GM12878 (cell line): ENCODE results near the gene LRRC27. TPM values are rescaled to one million over a fixed set of nuclear protein-coding genes. Genes with fewer than 3 reads are reported as not detected.

Experiments
- ATAC-seq: fragments of 200-7000 bp; cut with Tn5 transposase; 3 replicates; pipeline ENCODE4 v1.9.1; 2020; ENCODE audit warnings: mild to moderate bottlenecking, moderate library complexity
- BruUV-seq: library from RNA; stranded (reverse); fragments of 400-500 nt; replicated peaks from 2 replicates; lab custom pipeline; 2021; lab: Mats Ljungman, UMichigan
- CTCF ChIA-PET: fragments of 300-600 bp; sonication (Branson Sonifier 250); formaldehyde crosslinking; extraction: SDS; loops from one replicate; lab custom pipeline; 2021; ENCODE audit warnings: inconsistent platforms; lab: Yijun Ruan, JAX
- POLR2A ChIA-PET: fragments of 350-600 bp; formaldehyde crosslinking; extraction: SDS; loops from one replicate; lab custom pipeline; 2021; ENCODE audit warnings: inconsistent platforms; lab: Charles Lee
- RAD21 ChIA-PET: fragments of 300-600 bp; sonication (Branson Sonifier 250); formaldehyde crosslinking; loops from one replicate; lab custom pipeline; 2023; ENCODE audit warnings: antibody characterized with exemption; ENCODE audit not compliant: unreplicated experiment; lab: Charles Lee
- SMC1A ChIA-PET: fragments of 300-600 bp; sonication (Branson Sonifier 250); formaldehyde crosslinking; loops from one replicate; lab custom pipeline; 2023; ENCODE audit not compliant: unreplicated experiment, uncharacterized antibody; lab: Charles Lee
- DNase-seq: peaks from one replicate; pipeline ENCODE4 v3.0.0-alpha.2; 2011; ENCODE audit warnings: low read depth, low spot score
- FAIRE-seq: peaks from 3 replicates; lab custom pipeline; 2011; peaks lifted over from hg19 to GRCh38; lab: Jason Lieb, UNC
- H2AFZ ChIP-seq: 2 replicates; pipeline ENCODE4 v1.6.0; 2011; ENCODE audit warnings: low read depth, low read length, control low read depth; ENCODE audit not compliant: control insufficient read depth
- H3K27ac ChIP-seq: 2 replicates; pipeline ENCODE4 v1.5.1; 2011; ENCODE audit warnings: control low read depth; ENCODE audit not compliant: control insufficient read depth, insufficient read depth
- H3K27me3 ChIP-seq, 2 experiments: replicated peaks in 1 of 2; 2 replicates each; pipeline versions ENCODE4 v1.6.0 to v1.6.1; 2011; ENCODE audit warnings: low read length in 1 of 2; ENCODE audit not compliant: control insufficient read depth in 2 of 2, insufficient read depth in 2 of 2
- H3K36me3 ChIP-seq, 2 experiments: 2 replicates each; pipeline ENCODE4 v1.5.1; 2011; ENCODE audit warnings: low read length in 1 of 2; ENCODE audit not compliant: control insufficient read depth in 2 of 2, insufficient read depth in 2 of 2
- H3K4me1 ChIP-seq: 2 replicates; pipeline ENCODE4 v1.6.1; 2011; ENCODE audit warnings: mild to moderate bottlenecking, low read length, moderate library complexity, mixed read lengths; ENCODE audit not compliant: control insufficient read depth, insufficient read depth
- H3K4me2 ChIP-seq: 2 replicates; pipeline ENCODE4 v1.6.0; 2011; ENCODE audit warnings: control low read depth; ENCODE audit not compliant: control insufficient read depth, insufficient read depth
- H3K4me3 ChIP-seq: fragments of 200-600 bp; sonication (generic); 2 replicates; pipeline ENCODE4 v1.5.1; 2016
- H3K79me2 ChIP-seq: 2 replicates; pipeline ENCODE4 v1.6.0; 2011; ENCODE audit warnings: low read length; ENCODE audit not compliant: control insufficient read depth, insufficient read depth
- H3K9ac ChIP-seq: 2 replicates; pipeline ENCODE4 v1.8.0; 2011; ENCODE audit warnings: low read length, control low read depth, mixed read lengths; ENCODE audit not compliant: control insufficient read depth, insufficient read depth
- H3K9me3 ChIP-seq: replicated peaks from 3 replicates; pipeline ENCODE4 v1.5.1; 2011; ENCODE audit warnings: mild to moderate bottlenecking, low read length; ENCODE audit not compliant: control insufficient read depth, insufficient read depth
- H4K20me1 ChIP-seq: 2 replicates; pipeline ENCODE4 v1.6.0; 2011; ENCODE audit not compliant: control insufficient read depth, insufficient read depth
- ASH2L ChIP-seq: fragments of 300-600, 200-600 bp; sonication (generic); IDR thresholded peaks from 2 replicates; pipeline ENCODE4 v1.6.1; 2017; ENCODE audit warnings: low read depth, mild to moderate bottlenecking, borderline replicate concordance
- BCL11A ChIP-seq: IDR thresholded peaks from 2 replicates; pipeline ENCODE4 v1.6.1; 2011; ENCODE audit warnings: low read depth, low read length
- EED ChIP-seq: sonication (generic); IDR thresholded peaks from 2 replicates; pipeline ENCODE4 v1.6.1; 2016; ENCODE audit warnings: antibody characterized with exemption, low read depth
- ESRRA ChIP-seq: IDR thresholded peaks from 2 replicates; pipeline ENCODE4 v1.6.1; 2012; ENCODE audit warnings: mild to moderate bottlenecking, low read length, improper control_type of control experiment
- MTA2 ChIP-seq: fragments of 450-650 bp; IDR thresholded peaks from 2 replicates; pipeline ENCODE4 v1.6.1; 2016; ENCODE audit warnings: low read depth, mild to moderate bottlenecking, moderate library complexity
- POLR2AphosphoS2 ChIP-seq: IDR thresholded peaks from 2 replicates; pipeline ENCODE4 v1.6.1; 2011; ENCODE audit warnings: low read depth, mild to moderate bottlenecking, low read length, improper control_type of control experiment, moderate library complexity
- RBBP5 ChIP-seq: fragments of 200-600 bp; sonication (generic); conservative IDR thresholded peaks from 2 replicates; pipeline ENCODE4 v1.6.1; 2016
- STAT3 ChIP-seq: IDR thresholded peaks from 2 replicates; pipeline ENCODE4 v1.6.1; 2011; ENCODE audit warnings: low read depth, low read length, improper control_type of control experiment
- YY1 ChIP-seq: IDR thresholded peaks from 2 replicates; pipeline ENCODE4 v1.6.1; 2011; ENCODE audit warnings: low read depth, mild to moderate bottlenecking, low read length
- WGBS: methylation state at CpG from one replicate; pipeline ENCODE4 v1.1.6; 2016; ENCODE audit warnings: low lambda C conversion rate; ENCODE audit not compliant: insufficient replicate concordance, insufficient coverage; ENCODE audit errors: missing lambda C conversion rate; 5-methylcytosine and 5-hydroxymethylcytosine counted together
- in situ Hi-C: fragments of 300-500 bp; cut with MboI; formaldehyde crosslinking; loops from 9 replicates; pipeline ENCODE4 v1.14.3; 2018; ENCODE audit warnings: mixed read lengths
- intact Hi-C: fragments of 100-400 bp; cut with micrococcal nuclease; formaldehyde crosslinking; loops from one replicate; pipeline ENCODE4 v1.14.2; 2022; ENCODE audit not compliant: unreplicated experiment
- polyA plus RNA-seq, 11 experiments: library from polyadenylated mRNA; depleted of rRNA in 4 of 11; unstranded in 6 of 11; stranded (reverse) in 5 of 11; fragments of >200 nt; fragmentation: Nextera tagmentation in 4 of 11; fragmentation: Illumina TruSeq in 1 of 11; extraction: Ambion mirVana in 4 of 11; extraction: Trizol in 1 of 11; gene quantifications; 1 replicate in 1 of 11; 2 replicates in 10 of 11; pipeline versions ENCODE4 v1.2.1 to v1.2.3, GENCODE V29; 2011 to 2016; ENCODE audit warnings: inconsistent platforms in 2 of 11, missing spikeins in 2 of 11, low read depth in 1 of 11
- total RNA-seq, 4 experiments: library from RNA; depleted of rRNA in 3 of 4; stranded (reverse); fragments of >200 nt in 3 of 4; fragmentation: Illumina TruSeq in 1 of 4; extraction: Trizol in 1 of 4; gene quantifications; 2 replicates each; pipeline versions ENCODE4 v1.2.1 to v1.2.3, GENCODE V29; 2013 to 2021
- TF ChIP-seq, protein P1 (sequence below): fragments of 450-650 bp; conservative IDR thresholded peaks from 2 replicates; pipeline ENCODE4 v1.6.1; 2017; ENCODE audit warnings: mild to moderate bottlenecking, moderate library complexity
- TF ChIP-seq, protein P2 (sequence below): IDR thresholded peaks from 2 replicates; pipeline ENCODE4 v1.6.1; 2012; ENCODE audit warnings: improper control_type of control experiment, low read depth, low read length; ENCODE audit not compliant: insufficient replicate concordance
- TF ChIP-seq, protein P3 (sequence below), 3 experiments: IDR thresholded peaks in 2 of 3; conservative IDR thresholded peaks in 1 of 3; 2 replicates each; pipeline ENCODE4 v1.5.1; 2011; ENCODE audit warnings: low read depth in 3 of 3, low read length in 3 of 3, mild to moderate bottlenecking in 3 of 3, control low read depth in 2 of 3, moderate library complexity in 2 of 3, inconsistent platforms in 1 of 3, mixed read lengths in 1 of 3; ENCODE audit not compliant: control insufficient read depth in 2 of 3, insufficient read depth in 1 of 3; ENCODE audit errors: extremely low read depth in 1 of 3

LRRC27 gene
- total and polyA plus RNA-seq, 10 of the 15 experiments (the other 5 are each of a cell fraction or from before 2014, with no cell fraction given), result 0.48 to 6.9 (median 4.7) TPM

- no peak overlapping the region for H2AFZ ChIP-seq
- ChIA-PET CTCF (interaction anchor here (1.0 kb wide), 1 partner anchor 56 kb away, joined by 3 read pairs; no protein-coding TSS in a partner anchor), RAD21 (no interaction called here), POLR2A (no interaction called here), SMC1A (no interaction called here)
- no peak overlapping the region for H3K4me2 ChIP-seq
- in situ Hi-C loops (no loop called here), intact Hi-C loops (no loop called here)
- DNase-seq, result no peak
- FAIRE-seq, result no peak
- no TSS peak for BruUV-seq
- WGBS, result 30% methylated on average over 10 of the region's 10 CpGs
- no peak overlapping the region for H3K4me3 ChIP-seq
- ATAC-seq, result no peak
- H3K27ac ChIP-seq, result no peak overlapping the region
- H4K20me1 ChIP-seq, result no peaks in the 10 kb centered on the region; the same call in 1 of the 2 replicates
- H3K79me2 ChIP-seq, result no peaks in the 10 kb centered on the region
- H3K9me3 ChIP-seq, result no peaks in the 10 kb centered on the region; the same call in 2 of the 3 replicates
- no peak overlapping the region for H3K9ac ChIP-seq
- TF ChIP-seq, protein P1, sequence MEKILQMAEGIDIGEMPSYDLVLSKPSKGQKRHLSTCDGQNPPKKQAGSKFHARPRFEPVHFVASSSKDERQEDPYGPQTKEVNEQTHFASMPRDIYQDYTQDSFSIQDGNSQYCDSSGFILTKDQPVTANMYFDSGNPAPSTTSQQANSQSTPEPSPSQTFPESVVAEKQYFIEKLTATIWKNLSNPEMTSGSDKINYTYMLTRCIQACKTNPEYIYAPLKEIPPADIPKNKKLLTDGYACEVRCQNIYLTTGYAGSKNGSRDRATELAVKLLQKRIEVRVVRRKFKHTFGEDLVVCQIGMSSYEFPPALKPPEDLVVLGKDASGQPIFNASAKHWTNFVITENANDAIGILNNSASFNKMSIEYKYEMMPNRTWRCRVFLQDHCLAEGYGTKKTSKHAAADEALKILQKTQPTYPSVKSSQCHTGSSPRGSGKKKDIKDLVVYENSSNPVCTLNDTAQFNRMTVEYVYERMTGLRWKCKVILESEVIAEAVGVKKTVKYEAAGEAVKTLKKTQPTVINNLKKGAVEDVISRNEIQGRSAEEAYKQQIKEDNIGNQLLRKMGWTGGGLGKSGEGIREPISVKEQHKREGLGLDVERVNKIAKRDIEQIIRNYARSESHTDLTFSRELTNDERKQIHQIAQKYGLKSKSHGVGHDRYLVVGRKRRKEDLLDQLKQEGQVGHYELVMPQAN, result no peak
- no peak for TF ChIP-seq RBBP5
- no peak for TF ChIP-seq EED
- TF ChIP-seq, protein P2, sequence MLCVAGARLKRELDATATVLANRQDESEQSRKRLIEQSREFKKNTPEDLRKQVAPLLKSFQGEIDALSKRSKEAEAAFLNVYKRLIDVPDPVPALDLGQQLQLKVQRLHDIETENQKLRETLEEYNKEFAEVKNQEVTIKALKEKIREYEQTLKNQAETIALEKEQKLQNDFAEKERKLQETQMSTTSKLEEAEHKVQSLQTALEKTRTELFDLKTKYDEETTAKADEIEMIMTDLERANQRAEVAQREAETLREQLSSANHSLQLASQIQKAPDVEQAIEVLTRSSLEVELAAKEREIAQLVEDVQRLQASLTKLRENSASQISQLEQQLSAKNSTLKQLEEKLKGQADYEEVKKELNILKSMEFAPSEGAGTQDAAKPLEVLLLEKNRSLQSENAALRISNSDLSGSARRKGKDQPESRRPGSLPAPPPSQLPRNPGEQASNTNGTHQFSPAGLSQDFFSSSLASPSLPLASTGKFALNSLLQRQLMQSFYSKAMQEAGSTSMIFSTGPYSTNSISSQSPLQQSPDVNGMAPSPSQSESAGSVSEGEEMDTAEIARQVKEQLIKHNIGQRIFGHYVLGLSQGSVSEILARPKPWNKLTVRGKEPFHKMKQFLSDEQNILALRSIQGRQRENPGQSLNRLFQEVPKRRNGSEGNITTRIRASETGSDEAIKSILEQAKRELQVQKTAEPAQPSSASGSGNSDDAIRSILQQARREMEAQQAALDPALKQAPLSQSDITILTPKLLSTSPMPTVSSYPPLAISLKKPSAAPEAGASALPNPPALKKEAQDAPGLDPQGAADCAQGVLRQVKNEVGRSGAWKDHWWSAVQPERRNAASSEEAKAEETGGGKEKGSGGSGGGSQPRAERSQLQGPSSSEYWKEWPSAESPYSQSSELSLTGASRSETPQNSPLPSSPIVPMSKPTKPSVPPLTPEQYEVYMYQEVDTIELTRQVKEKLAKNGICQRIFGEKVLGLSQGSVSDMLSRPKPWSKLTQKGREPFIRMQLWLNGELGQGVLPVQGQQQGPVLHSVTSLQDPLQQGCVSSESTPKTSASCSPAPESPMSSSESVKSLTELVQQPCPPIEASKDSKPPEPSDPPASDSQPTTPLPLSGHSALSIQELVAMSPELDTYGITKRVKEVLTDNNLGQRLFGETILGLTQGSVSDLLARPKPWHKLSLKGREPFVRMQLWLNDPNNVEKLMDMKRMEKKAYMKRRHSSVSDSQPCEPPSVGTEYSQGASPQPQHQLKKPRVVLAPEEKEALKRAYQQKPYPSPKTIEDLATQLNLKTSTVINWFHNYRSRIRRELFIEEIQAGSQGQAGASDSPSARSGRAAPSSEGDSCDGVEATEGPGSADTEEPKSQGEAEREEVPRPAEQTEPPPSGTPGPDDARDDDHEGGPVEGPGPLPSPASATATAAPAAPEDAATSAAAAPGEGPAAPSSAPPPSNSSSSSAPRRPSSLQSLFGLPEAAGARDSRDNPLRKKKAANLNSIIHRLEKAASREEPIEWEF, result no peak
- TF ChIP-seq, protein P3, sequence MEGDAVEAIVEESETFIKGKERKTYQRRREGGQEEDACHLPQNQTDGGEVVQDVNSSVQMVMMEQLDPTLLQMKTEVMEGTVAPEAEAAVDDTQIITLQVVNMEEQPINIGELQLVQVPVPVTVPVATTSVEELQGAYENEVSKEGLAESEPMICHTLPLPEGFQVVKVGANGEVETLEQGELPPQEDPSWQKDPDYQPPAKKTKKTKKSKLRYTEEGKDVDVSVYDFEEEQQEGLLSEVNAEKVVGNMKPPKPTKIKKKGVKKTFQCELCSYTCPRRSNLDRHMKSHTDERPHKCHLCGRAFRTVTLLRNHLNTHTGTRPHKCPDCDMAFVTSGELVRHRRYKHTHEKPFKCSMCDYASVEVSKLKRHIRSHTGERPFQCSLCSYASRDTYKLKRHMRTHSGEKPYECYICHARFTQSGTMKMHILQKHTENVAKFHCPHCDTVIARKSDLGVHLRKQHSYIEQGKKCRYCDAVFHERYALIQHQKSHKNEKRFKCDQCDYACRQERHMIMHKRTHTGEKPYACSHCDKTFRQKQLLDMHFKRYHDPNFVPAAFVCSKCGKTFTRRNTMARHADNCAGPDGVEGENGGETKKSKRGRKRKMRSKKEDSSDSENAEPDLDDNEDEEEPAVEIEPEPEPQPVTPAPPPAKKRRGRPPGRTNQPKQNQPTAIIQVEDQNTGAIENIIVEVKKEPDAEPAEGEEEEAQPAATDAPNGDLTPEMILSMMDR (IDR thresholded peaks at IDR 0.05 in 2 of 3, conservative IDR thresholded peaks at IDR 0.05 in 1 of 3; ENCODE audit: control insufficient read depth in 2 of 3, extremely low read depth in 1 of 3, insufficient read depth in 1 of 3, low read depth in 3 of 3, low read length in 3 of 3), result no peak
- TF ChIP-seq STAT3, result no peak
- TF ChIP-seq BCL11A, result no peak
- TF ChIP-seq ESRRA, result no peak
- no peak for TF ChIP-seq POLR2AphosphoS2
- TF ChIP-seq ASH2L, result no peak
- no peak for TF ChIP-seq YY1
- TF ChIP-seq MTA2, result no peak
- no peaks in the 10 kb centered on the region; a peak in 1 of 4 replicates for H3K27me3 ChIP-seq
- no peaks in the 10 kb centered on the region for H3K4me1 ChIP-seq
- no peaks in the 10 kb centered on the region for H3K36me3 ChIP-seq
Observed at GRCh38 chr10:132300582-132300981, 31.4 kb upstream of the LRRC27 start.
